ENCODE results near the gene GAPT. TPM values are rescaled to one million over a fixed set of nuclear protein-coding genes. Genes with fewer than 3 reads are reported as not detected.

Gene GAPT
- total RNA-seq, 6 donors from 2014 or later = 1.0 to 8.0 (median 6.4) TPM; not detected in 1

GRCh38 chr5:58466939-58467338, 24.3 kb upstream of the GAPT start:
- no peak for DNase-seq
- 41 to 44% methylated on average over 4 of the region's 4 CpGs for WGBS, 2 donors
- TF ChIP-seq, protein P1, sequence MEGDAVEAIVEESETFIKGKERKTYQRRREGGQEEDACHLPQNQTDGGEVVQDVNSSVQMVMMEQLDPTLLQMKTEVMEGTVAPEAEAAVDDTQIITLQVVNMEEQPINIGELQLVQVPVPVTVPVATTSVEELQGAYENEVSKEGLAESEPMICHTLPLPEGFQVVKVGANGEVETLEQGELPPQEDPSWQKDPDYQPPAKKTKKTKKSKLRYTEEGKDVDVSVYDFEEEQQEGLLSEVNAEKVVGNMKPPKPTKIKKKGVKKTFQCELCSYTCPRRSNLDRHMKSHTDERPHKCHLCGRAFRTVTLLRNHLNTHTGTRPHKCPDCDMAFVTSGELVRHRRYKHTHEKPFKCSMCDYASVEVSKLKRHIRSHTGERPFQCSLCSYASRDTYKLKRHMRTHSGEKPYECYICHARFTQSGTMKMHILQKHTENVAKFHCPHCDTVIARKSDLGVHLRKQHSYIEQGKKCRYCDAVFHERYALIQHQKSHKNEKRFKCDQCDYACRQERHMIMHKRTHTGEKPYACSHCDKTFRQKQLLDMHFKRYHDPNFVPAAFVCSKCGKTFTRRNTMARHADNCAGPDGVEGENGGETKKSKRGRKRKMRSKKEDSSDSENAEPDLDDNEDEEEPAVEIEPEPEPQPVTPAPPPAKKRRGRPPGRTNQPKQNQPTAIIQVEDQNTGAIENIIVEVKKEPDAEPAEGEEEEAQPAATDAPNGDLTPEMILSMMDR (IDR thresholded peaks at IDR 0.05) = no peak
- TF ChIP-seq POLR2AphosphoS5 (IDR thresholded peaks at IDR 0.05) (no peak), POLR2A (IDR thresholded peaks at IDR 0.05) (no peak), EP300 (IDR thresholded peaks at IDR 0.05) (no peak)
- H3K4me1 ChIP-seq = peaks cover 0 to 3% (median 0%) of the 10 kb centered on the region in 4 donors
- no peaks in the 10 kb centered on the region for H3K27me3 ChIP-seq
- H3K4me3 ChIP-seq = no peak overlapping the region
- peak in 1 of 2 donors; percentile 54 for ATAC-seq (ENCODE audit: low FRiP score in 2 of 2)
- no peaks in the 10 kb centered on the region for H3K9me3 ChIP-seq
- H3K36me3 ChIP-seq = no peaks in the 10 kb centered on the region
- H3K27ac ChIP-seq = no peak overlapping the region

DNA sequence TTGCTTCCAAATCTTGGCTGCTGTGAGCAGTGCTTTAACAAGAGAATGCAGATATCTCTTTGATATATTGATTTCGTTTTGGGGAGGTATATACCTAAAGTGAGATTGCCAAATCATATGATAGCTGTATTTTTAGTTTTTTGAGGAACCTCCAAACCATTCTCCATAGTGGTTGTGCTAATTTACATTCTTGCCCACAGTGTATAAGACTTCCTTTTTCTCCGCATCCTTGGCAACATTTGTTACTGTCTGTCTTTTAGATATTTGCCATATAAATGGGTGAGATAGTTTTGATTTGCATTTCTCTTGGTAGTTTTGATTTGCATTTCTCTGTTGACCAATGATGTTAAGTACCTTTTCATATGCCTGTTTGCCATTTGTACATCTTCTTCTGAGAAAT, 21.3 kb upstream of the GAPT start:
- Histone ChIP-seq H3K27ac (no peak overlapping the region), H3K9me3 (no peaks in the 10 kb centered on the region), H3K36me3 (no peaks in the 10 kb centered on the region), H3K4me1 (no peaks in the 10 kb centered on the region), H3K4me3 (no peak overlapping the region), H3K27me3 (no peaks in the 10 kb centered on the region)
- no peak for TF ChIP-seq POLR2AphosphoS5 (IDR thresholded peaks at IDR 0.05)
- TF ChIP-seq EP300 (IDR thresholded peaks at IDR 0.05) = no peak
- TF ChIP-seq, protein P1 (IDR thresholded peaks at IDR 0.05) = no peak
- no peak for TF ChIP-seq POLR2A (IDR thresholded peaks at IDR 0.05)
- ATAC-seq (ENCODE audit: low FRiP score in 2 of 2) (no peak), DNase-seq (no peak)
- 69 to 70% methylated on average over 2 of the region's 2 CpGs for WGBS, 2 donors

GRCh38 chr5:58475404-58475803, 15.8 kb upstream of the GAPT start:
- no peak overlapping the region for H3K4me3 ChIP-seq
- ATAC-seq (ENCODE audit: low FRiP score in 2 of 2) (no peak), DNase-seq (no peak)
- H3K27me3 ChIP-seq = no peaks in the 10 kb centered on the region
- no peak overlapping the region for H3K27ac ChIP-seq
- H3K4me1 ChIP-seq = no peaks in the 10 kb centered on the region
- WGBS, 2 donors = 69 to 81% methylated on average over 2 to 3 of the region's 3 CpGs
- H3K36me3 ChIP-seq = no peaks in the 10 kb centered on the region
- no peaks in the 10 kb centered on the region for H3K9me3 ChIP-seq
- TF ChIP-seq, protein P1 (IDR thresholded peaks at IDR 0.05) = no peak

DNA sequence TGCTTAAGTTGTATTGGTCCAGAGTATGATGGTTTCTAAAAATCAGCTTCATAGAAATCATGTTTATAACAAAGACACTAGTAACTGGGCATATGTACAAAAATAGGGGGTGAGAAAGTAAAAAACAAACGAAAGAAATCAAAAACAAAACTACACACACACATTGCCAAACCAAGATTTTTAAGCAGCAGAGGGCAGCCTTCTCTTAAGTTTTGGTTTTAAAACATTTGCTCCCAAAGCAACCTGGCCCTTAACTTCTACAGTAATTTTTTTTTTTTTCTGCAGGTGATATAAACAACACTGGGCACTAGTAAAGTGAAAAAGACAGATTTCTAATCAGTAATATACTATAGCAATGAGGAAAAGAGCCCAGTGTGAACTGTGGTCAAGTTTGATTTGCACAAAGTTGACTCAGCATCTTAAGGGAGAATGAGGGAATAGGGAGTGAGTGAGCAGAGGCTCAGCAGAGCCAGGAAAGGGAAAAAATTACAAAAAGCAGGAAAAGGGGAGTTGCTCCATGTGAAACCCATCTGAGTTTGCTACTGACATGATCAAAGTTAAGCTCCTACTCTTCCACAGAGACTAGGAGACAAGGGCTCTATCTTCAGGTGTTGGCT, 13.4 kb upstream of the GAPT start:
- H3K27ac ChIP-seq = no peak overlapping the region
- H3K36me3 ChIP-seq = no peaks in the 10 kb centered on the region
- H3K27me3 ChIP-seq = no peaks in the 10 kb centered on the region
- ATAC-seq (ENCODE audit: low FRiP score in 2 of 2) = no peak
- no peak for TF ChIP-seq POLR2A (IDR thresholded peaks at IDR 0.05)
- no peak for TF ChIP-seq EP300 (IDR thresholded peaks at IDR 0.05)
- no peak for TF ChIP-seq POLR2AphosphoS5 (IDR thresholded peaks at IDR 0.05)
- TF ChIP-seq, protein P1 (IDR thresholded peaks at IDR 0.05) = peak in 1 of 6 experiments; percentile 13
- DNase-seq = no peak
- 16 to 32% methylated on average over 1 of the region's 1 CpG for WGBS, 2 donors
- no peak overlapping the region for H3K4me3 ChIP-seq
- no peaks in the 10 kb centered on the region for H3K4me1 ChIP-seq
- no peaks in the 10 kb centered on the region for H3K9me3 ChIP-seq

- Histone ChIP-seq H3K27me3 (no peaks in the 10 kb centered on the region), H3K4me3 (no peak overlapping the region), H3K27ac (no peak overlapping the region), H3K9me3 (no peaks in the 10 kb centered on the region), H3K36me3 (no peaks in the 10 kb centered on the region), H3K4me1 (no peaks in the 10 kb centered on the region)
- ATAC-seq (ENCODE audit: low FRiP score in 2 of 2) (no peak), DNase-seq (no peak)
- TF ChIP-seq, protein P1 (IDR thresholded peaks at IDR 0.05) = no peak
- TF ChIP-seq POLR2A (IDR thresholded peaks at IDR 0.05) = no peak
- no peak for TF ChIP-seq EP300 (IDR thresholded peaks at IDR 0.05)
- no peak for TF ChIP-seq POLR2AphosphoS5 (IDR thresholded peaks at IDR 0.05)
Observed at GRCh38 chr5:58481066-58481676, 10.1 kb upstream of the GAPT start.
